ENCODE data around the gene POU6F2.

DNA sequence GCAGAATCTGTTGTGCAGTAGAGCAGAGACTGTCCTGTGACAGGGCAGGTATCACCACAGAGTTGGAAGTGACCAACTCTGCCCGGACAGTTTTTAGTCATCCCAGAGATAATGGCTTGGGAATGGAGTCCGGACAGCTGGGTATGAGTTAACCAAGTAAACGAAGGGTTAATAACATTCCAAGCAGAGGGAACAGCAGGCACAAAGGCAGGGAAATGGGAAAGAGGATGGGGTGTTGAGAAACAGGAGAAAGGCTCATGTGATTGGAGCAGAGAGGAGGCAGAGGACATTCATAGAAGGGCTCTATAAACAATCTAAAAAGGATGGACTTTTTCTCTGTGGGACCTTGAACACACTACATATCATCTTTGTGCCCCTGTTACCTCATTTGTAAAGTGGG, 456.3 kb downstream of the POU6F2 start:
- TF ChIP-seq POLR2AphosphoS5 (IDR thresholded peaks at IDR 0.05) = no peak
- no peak for TF ChIP-seq CTCF (IDR thresholded peaks at IDR 0.05)
